Activated CD8-positive, alpha-beta memory T cell treated with anti-CD3 and anti-CD28 coated beads, Interleukin-2, amount 50 U/mL, for 24 hours (primary cell): ENCODE data around the gene MYL5.
"Not testable (repeated sequence)": the region's sequence is repeated elsewhere in the genome, so short reads cannot be mapped to it uniquely, and the experiment has no call there.

ENCODE experiments used
- DNase-seq: peaks from one replicate; pipeline ENCODE4 v3.0.0-alpha.2; 2020; ENCODE audit errors: extremely low read depth

Gene MYL5

DNA sequence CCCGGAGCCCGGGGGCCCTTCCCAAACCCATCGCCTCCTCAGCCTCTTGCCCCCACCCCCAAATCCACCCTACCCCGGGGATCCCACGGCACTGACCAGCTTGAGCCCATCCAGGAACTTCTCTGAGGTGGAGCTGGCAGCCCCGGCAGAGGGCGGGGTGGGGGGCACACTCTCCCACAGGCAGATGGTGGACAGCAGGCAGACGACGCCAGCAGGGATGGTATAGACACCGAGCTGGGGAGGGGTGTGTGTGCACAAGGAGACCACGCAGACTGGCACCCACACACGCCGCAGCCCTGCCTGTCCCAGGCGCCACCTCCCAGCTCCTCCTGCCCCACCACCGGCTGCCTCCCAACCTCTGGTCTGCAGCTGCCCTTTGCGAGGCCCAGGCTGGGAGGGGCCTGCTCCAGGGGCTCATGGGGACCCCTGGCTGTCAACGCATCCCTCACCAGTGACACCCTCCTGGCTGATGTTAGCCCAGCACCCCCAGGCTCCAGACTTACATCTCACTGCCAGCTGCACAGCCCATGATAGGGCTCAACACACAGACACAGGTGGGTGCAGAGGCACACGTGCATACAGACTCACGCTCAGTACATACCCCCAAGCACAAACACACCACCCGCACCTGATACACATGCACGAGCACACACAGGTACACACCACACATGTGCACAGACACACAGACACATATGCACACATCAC, 10.4 kb downstream of the MYL5 start:
- no peak for DNase-seq

DNA sequence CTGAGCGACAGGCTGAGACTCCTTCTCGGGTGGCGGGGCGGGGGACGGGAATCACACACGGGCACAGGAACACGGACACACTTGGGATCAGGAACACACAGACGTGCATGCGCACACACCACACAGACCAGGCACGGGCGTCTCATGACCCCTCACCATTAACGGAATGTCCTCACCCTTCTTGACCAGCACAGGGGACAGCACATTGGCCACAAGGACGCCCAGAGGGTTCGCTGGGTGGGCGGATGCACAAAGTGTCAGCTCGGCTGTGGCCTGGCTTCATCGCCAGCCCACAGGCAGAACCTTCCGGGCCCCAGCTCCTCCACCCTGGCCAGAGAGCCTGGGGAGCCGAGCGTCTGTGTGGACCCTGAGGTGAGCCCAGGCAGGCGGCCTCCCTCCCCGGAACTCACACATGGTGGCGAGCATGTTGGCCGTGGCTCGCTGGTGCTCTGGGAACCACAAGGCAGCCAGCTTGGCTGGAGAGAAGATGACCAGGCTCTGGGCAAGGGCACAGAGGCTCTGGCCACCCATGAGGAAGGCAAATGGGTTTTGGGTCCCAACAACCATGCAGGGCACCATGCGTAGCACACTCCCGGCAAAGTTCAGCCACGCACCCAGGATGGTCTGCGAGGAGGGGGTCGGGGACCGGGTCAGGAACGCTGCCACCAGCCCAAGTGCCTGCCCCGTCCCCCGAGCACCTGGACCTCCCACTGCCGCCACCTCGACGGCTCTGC, 11.5 kb downstream of the MYL5 start:
- no peak for DNase-seq

DNA sequence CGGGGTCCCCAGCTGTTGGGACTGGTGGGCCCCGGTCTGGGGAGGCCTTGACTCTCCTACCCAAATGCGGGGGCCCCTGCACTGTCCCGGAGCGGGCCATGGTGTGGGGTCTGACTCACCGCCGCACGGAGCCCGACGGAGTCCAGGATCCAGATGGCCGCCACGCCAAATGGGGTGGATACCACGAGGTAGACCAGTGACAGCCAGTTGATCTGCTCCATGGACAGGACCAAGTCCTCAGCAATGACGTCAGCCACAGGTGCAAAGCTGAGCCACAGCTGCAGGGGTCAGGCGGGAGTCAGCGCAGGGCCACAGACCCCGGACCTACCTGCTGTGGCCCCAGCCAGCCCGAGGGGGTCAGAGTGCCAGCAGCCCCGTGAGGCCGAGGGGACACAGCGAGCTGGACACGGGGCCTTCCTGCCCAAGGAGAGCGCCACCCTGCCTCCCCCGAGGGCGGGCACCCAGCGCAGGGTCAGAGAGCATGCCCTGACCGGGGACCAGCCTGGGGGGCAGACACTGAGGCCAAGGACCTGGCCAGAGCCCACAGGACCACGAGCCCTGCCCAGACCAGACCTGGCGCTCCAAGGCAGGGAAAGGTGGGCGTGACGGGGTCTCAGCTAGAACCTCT, 12.2 kb downstream of the MYL5 start:
- no peak for DNase-seq

DNA sequence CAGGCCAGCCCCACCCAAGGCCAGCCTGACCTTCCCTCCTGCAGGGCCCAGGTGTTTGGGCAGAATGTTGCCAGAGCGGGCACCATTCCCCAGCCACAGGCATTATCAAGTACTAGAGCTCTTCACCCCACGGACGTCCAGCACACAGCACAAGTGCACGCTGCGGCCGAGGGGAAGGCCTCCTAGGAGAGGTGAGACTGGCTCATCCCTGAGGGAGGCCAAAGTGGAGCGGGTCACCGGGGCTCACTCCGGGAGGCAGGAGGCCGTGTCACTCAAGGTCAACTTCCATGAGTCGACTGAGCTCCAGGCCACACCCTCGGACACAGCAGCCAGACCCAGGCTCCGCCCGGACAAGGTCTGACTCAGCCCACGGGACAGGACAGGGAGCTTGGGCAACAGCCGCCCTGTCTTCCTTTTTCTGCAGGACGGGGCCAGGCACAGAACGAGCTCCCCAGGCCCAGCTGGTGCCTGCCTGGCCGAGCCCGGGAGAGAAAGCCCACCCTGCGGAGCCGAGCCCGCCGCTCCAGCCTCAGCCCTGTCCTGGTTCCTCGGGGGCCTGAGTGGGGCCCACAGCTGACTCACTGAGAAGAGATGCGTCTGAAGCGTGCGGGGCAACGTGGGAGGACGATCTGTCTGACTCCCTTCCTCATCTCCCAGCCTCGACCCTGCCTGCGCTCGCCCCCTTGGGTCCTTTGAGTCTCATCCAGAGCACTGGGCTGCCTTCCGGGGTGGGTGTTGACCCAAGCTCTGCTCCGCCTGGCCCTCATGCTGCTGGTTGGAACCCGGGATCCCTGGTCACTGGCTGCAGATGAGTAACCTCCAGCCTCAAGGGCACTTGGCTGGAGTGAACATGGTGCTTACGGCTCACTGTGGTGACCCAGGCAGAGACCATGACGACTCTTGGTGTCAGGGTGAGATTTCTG, 13.0 kb downstream of the MYL5 start:
- no peak for DNase-seq

DNA sequence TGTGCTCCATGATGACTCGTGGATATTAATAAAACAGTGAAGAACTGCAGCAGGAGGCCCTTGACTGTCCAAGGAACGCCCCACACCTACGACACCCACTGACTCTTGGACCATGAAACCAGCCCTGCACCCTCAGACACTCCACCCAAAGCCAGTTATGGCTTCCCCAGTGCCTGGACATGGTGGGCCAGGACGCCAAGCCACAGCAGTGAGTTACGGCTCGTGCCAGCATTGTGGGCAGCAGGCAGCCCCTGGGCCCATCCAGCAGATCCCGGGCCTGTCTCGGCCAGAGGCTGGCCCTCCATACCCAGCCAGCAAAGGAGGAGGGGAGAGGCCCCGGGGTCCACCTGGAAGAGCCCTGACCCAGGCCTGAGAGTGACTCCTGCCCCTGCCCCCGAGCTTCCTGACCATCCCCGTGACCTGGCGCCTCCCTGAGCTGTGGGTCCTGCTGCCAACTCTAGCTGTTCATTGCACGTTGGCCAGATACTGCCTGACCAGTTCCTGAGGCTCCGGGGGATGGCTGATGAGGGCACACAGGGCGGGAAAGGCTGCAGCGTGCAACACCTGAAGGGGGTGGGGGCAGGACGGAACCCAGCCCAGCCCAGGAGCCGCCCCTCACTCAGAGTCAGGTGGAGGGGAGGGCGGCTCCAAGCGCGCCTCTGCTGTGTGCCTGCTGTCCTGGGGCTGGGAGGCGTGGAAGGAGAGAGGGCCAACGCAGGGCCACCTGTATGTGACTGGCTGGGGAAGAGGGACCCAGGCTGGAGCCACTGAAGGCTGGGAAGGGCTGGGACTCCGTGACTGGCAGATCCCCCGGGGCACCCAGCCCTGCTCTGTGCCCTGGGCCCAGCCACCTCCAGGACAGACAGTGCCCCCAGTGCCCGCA, 13.9 kb downstream of the MYL5 start:
- no peak for DNase-seq

DNA sequence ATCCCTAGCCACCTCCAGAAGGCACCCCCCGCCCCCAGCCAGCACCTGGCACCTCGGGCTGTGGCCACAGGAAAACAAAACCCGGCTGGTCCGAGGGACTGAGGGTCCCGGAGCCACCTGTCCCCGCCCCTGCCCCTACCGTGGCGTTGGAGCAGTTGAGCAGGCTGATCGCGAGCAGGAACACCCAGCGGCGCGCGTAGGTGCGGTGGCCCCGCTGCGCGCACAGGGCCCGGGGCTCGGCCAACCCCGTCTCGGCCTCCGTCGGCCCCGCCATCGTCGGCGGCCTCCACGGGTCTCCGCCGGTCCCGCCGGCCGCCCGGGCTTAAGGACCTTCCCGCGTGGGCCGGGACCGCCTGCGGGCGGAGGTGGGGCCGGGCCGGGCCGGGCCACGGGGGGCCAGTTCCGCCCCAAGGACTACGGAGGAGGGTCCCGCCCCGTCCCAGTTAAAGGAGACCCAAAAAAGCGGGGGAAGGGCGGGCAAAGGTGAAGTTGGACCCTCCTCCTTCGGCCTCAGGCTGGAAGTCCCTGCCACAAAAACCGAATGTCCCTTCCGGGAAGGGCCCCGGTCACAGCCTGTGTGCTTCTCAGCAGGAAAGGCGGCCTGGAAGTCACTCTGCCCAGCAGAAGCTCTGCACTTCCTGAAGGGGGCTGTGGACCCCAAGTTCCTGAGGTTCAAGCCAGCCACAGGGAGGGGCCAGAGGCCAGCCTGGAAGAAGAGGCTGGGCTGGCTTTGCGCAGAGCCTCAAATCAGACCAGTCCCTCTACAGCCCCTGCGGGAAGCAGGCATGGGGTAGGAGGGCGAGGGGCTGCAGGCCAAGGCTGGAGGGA, 14.7 kb downstream of the MYL5 start, which contains the start of gene SLC49A3:
TSS of gene SLC49A3 (minus strand) at position 298 of the 828 bp plus-strand sequence. CDS start at position 274, 24 bp downstream.
- no peak for DNase-seq

DNA sequence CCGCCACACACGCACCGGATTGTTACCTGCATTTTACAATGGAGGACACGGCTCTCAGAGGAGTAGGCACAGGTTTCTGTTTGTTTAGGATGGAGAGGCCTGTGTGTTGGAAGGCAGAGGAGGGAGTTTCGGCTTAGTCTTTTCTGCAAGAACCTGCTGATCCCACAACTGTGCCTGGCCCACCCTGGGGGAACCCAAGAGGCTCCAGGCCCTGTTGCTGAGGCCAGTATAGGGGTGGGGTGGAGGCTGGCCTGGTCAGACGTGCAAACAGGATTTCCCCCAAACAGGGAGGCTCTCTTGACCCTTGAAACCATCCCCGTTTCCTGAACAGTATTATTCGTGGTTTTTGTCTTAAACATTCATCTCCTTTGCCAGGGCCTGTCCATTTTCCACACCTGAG, 15.4 kb downstream of the MYL5 start:
- DNase-seq: no peak

DNA sequence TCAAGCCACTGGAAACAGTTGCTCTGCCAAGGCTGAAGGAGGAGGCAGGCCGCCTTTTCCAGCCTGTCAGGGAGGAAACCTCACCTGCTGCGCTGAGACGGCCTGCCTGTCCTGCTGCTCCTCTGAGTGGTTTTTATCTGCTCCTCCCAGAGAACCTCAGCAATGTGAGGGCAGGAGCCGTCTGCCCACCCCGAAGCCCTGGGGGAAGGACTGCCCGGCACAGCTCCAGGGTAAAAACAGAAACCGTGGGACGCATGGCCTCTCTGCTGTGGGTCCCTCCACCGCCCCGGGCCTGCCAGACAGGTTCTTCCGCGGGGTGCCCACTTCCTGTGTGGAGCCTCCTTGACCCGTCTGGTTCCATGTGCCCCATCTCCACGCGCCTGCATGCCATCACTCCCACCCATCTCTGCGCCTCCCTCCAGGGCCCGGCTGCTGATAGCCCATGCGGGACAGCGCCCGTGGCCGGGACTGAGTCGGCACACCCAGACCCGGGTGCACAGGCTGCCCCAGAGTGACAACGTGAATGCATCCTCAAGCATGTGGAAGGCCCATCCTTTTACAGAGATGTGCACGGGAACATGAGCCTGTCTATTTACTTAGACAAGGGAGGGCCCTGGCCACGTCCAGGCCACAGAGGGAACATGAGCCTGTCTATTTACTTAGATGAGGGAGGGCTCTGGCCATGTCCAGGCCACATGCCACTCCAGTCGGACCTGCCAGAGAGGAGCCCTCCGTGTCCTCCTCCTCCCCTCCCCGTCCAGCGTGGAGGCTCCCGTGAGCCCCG, 18.6 kb downstream of the MYL5 start:
- DNase-seq: no peak

DNA sequence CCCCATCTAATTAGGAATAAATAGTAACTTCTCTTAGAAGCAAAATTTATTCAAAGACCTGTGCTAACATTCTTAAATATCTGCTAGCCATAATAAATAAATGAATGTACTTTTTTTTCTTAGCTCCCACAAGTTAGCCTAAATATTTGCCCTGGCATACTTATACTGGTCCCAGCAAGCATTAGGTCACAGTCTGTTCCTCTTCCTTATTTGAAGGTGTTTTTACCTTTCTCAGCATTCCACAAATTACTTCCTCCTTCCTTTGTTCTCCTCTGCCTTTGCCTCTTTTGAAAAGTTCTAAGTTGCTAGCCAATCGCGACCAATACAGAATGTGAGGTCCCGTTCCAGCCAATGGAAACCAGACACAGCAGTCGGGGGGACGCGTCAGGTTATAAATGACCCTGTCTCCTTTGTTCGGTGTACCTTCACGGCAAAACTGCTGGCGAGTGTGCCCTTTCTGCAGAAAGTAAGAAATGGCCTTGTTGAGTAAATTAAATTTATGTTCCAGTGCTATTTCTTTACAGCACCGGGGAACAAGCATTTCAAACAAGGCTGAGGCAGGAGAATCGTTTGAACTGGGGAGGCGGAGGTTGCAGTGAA, 20.1 kb downstream of the MYL5 start:
- DNase-seq: not testable (repeated sequence)

DNA sequence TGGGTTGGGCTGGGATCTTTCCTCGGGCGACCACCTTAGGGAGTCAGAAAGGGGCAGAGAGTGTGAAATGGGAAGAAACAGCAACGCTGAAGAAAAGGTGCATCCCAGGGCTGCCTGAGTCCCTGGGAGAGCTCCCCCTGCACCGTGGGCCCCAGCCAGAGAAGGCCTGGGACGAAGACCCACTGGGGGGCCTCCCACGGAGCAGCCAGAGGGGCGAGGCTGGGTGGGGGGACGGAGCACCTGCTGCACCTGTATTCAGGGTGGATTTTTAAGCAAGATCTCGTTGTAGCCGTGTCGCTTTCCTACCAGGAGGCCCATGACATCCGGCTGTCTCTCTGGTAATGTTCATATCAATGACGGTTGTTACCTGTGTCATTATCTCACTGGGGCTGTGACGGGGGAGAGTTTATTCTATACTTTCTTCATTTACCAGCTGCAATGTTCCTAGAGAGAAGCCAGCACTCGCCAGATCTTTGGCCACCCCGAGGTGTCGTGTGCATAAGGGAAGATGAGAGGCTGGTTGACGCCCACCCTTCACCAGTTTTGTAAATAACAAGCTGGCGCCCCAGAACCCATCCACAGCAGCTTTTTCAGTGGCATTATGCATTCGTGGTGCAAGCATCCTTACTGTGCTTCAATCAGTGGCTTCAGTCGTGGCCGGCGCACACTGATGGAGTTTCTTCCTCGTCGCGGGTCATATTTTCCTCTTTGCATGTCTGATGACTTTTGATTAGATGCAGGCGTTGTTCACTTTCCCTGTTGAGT, 25.7 kb downstream of the MYL5 start:
- no peak for DNase-seq

DNA sequence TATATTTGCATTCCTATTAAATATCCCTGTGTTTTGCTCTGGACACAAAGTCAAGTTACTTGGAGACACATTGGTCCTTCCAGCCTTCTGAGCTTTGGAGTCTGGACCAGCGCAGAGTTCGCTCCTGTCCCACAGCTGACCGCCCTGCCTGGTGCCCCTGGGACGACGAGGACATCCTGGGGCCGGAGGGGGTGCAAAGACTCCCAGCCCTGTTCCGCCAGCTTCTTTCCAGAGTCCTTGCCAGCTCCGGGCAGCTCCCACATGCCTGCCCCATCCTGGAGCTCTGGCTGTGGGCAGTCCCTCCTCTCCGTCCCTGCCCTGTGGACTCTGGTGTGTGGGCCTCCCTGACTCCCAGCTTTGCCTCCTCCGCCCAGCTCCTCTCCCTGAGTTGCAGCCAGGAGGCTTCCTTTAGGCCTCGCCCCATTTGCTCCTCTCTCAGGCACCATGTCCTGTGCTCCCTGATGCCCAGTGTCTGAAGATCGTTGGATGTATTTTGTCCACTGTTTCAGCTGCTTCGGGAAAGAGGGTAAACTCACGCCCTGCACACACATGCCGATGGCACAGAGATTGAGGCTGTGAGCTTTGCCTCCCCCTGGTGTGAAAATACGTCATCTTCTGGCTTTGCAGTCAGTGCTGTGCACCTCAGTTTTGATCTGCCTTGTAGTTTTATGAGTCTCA, 26.4 kb downstream of the MYL5 start:
- no peak for DNase-seq

DNA sequence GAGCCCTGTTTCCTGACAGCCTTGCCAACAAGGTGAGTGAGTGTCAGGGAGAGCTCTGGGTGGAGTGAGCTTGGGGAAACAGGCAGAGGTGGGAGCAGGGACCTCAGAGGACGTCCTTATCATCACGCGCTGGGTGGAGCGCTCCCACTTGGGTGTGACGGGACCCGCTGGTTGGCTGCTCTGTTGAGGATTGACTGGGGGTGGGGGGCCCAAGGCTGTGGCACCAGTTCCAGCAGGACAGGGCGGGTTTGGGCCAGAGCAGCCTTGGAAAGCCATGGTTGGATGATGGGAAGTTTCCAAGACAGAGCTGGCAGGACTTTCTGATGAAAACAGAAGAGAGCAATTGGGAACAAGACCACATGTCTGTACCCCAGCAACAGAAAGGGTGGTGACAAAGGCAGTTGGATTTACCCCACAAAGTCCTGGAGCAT, 28.3 kb downstream of the MYL5 start:
- no peak for DNase-seq

DNA sequence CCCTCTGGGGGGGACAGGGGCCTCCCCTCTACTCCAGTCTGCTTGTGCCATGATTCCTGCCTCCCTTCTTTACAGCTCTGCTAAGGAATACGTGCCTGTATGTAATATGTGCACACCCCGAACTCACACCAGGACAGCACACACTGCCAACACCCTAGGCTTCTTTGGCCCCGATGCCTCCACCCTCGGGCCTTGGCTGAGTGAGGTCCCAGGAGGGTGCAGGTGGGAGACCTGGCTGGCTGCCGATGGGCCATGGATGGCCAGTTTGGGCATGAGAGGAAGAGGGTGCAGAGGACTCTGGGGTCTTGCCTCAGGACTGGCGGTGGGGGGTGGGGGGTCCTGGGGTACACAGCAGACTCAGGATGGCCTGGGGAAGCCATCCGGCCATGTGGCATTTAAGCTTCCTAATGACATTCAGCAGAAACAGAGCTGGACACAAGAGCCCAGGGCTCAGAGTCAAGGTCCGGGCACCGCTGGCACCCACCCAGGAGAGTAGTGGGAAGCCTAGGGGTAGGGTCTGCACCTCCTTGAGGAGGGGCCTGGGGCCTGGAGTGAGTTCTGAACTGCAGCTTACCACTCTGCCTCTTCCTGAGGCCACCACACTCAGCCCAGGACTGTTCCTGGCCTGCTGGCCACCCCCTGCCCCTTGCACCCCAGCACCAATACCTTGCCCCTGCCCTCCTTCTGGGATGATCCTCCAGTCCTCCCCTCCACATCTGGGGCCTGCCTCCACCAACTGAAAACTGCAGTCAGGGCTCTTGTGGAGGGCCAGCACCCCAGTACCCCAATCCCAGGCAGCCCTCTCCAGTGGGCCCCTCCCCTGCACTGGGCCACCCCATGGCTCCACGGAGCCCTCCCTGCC, 29.2 kb downstream of the MYL5 start:
- DNase-seq: no peak

DNA sequence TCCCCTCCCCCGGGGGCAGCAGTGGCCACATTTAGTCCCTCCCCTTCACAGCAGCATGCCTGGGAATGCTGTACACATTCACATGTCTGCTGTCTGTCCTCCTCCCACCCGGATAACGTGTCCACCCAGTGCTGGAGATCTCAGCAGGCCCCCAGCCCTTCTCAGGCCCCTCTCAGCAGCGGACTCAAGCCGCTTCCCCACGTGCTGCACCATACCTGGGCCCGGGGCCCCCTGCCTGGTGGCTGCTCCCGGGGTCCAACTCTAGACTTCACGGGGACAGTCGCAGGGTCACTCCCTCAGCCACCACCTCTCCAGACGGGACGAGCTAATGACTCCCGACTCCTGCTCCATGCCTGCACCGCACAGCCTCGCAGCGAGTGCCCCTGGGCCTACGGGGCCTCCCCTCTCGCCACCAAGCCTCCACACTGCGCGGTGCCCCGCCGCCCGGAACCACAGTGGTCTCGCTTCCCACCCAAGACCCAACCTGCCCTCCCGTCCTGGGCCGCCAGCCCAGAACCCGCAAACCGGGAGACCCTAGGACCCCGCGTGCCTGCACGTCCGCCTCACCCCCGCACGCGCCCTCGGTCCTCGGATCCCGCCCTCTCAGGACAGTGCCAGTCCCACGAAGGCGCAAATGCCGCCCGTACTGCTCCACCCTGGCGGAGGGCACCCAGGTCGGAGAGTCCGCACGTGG, 30.0 kb downstream of the MYL5 start:
- DNase-seq: no peak

DNA sequence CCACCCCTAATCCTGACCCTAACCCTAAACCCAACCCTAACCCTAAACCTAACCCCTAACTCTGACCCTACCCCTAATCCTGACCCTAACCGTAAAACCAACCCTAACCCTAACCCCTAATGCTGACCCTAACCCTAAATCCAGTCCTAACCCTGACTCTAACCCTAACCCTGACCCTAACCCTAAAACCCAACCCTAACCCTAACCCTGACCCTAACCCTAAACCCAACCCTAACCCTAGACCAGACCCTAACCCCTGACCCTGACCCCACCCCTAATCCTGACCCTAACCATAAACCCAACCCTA, 30.6 kb downstream of the MYL5 start:
- DNase-seq: no peak
